ENCODE measurements around the gene CHMP5. TPM values are rescaled to one million over a fixed set of nuclear protein-coding genes. Genes with fewer than 3 reads are reported as not detected.

Gene CHMP5
- total RNA-seq, 1 experiment from 2014 or later = 47.6 TPM

DNA sequence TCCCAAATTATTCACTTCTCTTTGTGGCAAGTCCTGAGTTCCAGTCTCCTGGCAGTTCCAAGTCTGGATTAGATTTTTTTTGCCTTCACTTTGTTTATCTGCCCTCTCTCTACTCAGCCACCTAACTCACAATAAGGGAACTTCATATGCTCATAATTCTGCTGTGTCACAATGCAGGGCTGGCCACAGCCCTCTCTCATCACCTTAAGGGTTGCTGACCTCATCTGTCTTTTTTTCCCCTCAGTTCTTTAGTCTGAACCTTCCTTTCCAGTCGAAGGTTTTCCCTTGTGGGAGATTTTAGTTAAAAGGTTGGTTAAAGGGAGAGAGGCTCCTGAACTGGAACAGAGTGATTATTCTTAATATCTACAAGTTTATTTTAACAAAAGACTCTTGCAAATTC, 4.5 kb upstream of the CHMP5 start:
- Mint-ChIP-seq H3K9me3 (no peaks in the 10 kb centered on the region), H3K27me3 (ENCODE audit: low read depth) (no peaks in the 10 kb centered on the region), H3K27ac (no peak overlapping the region), H3K36me3 (ENCODE audit: insufficient read depth in 1 of 3, low read depth in 3 of 3) (peaks cover 40 to 67% (median 63%) of the 10 kb centered on the region in 3 experiments), H3K4me1 (peaks cover 9 to 11% of the 10 kb centered on the region in 2 experiments), H3K4me3 (no peak overlapping the region)
- H4K5ac ChIP-seq (ENCODE audit: insufficient read length, low read depth, low read length) = no peak overlapping the region
- no peak overlapping the region for H2AK5ac ChIP-seq (ENCODE audit: insufficient read length, low read length)
- no peak overlapping the region for H2BK120ac ChIP-seq (ENCODE audit: low read depth, low read length, poor library complexity, severe bottlenecking)
- H2BK5ac ChIP-seq (ENCODE audit: insufficient read length, low read length) = no peak overlapping the region
- H3K79me2 ChIP-seq (ENCODE audit: insufficient read depth, low read length) = peaks cover 14% of the 10 kb centered on the region; the same call in 1 of the 2 replicates
- WGBS (ENCODE audit: extremely low coverage, insufficient read length, low lambda C conversion rate) = no CpG with 5 or more reads among the region's 1 CpG
- H3K56ac ChIP-seq (ENCODE audit: insufficient read length, low read depth, low read length) = no peak overlapping the region
- H2AFZ ChIP-seq (ENCODE audit: low read length) = no peak overlapping the region
- H3K79me1 ChIP-seq (ENCODE audit: insufficient read depth, low read depth, low read length, poor library complexity, severe bottlenecking) = peaks cover 5% of the 10 kb centered on the region
- no peak overlapping the region for H3K27ac ChIP-seq (ENCODE audit: insufficient read length, low read depth, low read length)
- TF ChIP-seq, protein P1, sequence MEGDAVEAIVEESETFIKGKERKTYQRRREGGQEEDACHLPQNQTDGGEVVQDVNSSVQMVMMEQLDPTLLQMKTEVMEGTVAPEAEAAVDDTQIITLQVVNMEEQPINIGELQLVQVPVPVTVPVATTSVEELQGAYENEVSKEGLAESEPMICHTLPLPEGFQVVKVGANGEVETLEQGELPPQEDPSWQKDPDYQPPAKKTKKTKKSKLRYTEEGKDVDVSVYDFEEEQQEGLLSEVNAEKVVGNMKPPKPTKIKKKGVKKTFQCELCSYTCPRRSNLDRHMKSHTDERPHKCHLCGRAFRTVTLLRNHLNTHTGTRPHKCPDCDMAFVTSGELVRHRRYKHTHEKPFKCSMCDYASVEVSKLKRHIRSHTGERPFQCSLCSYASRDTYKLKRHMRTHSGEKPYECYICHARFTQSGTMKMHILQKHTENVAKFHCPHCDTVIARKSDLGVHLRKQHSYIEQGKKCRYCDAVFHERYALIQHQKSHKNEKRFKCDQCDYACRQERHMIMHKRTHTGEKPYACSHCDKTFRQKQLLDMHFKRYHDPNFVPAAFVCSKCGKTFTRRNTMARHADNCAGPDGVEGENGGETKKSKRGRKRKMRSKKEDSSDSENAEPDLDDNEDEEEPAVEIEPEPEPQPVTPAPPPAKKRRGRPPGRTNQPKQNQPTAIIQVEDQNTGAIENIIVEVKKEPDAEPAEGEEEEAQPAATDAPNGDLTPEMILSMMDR (conservative IDR thresholded peaks at IDR 0.05) = no peak
- no peak for DNase-seq
- H3K9me3 ChIP-seq (ENCODE audit: control insufficient read depth, low read depth, low read length) = no peaks in the 10 kb centered on the region
- no peak overlapping the region for H4K91ac ChIP-seq (ENCODE audit: insufficient read length, low read depth, low read length)
- no peak overlapping the region for H2BK20ac ChIP-seq (ENCODE audit: low read depth, low read length, poor library complexity, severe bottlenecking)
- no peak overlapping the region for H3K4me2 ChIP-seq (ENCODE audit: insufficient read depth, insufficient read length, low read length)
- no peak overlapping the region for H2BK15ac ChIP-seq (ENCODE audit: low read depth, low read length)
- H3K23me2 ChIP-seq (ENCODE audit: insufficient read length, low read depth, low read length, poor library complexity, severe bottlenecking) = peaks cover 4% of the 10 kb centered on the region
- no peak overlapping the region for H3K18ac ChIP-seq (ENCODE audit: insufficient read length, low read depth, low read length)
- no peak overlapping the region for H3K23ac ChIP-seq (ENCODE audit: insufficient read length, low read depth, low read length)
- H3K4me1 ChIP-seq (ENCODE audit: insufficient read depth, low read length) = peaks cover under 1% of the 10 kb centered on the region; the same call in 1 of the 2 replicates
- H3K4ac ChIP-seq (ENCODE audit: low read depth, low read length) = no peak overlapping the region
- no peak overlapping the region for H4K8ac ChIP-seq (replicated peaks; ENCODE audit: insufficient read length, low read depth, low read length)
- H3K27me3 ChIP-seq (ENCODE audit: insufficient read depth, low read length) = no peaks in the 10 kb centered on the region
- H3T11ph ChIP-seq (ENCODE audit: low read length) = no peak overlapping the region
- H3K9ac ChIP-seq (ENCODE audit: extremely low read depth, insufficient read length, low read length) = no peak overlapping the region
- H4K20me1 ChIP-seq (ENCODE audit: control insufficient read depth, insufficient read depth, insufficient read length) = no peaks in the 10 kb centered on the region
- H2BK12ac ChIP-seq (ENCODE audit: insufficient read length, low read depth, low read length) = no peak overlapping the region
- no peak overlapping the region for H3K14ac ChIP-seq (ENCODE audit: insufficient read depth, low read length)

All from H9 (cell line).